Measurements from ENCODE around the gene CISTR.

DNA sequence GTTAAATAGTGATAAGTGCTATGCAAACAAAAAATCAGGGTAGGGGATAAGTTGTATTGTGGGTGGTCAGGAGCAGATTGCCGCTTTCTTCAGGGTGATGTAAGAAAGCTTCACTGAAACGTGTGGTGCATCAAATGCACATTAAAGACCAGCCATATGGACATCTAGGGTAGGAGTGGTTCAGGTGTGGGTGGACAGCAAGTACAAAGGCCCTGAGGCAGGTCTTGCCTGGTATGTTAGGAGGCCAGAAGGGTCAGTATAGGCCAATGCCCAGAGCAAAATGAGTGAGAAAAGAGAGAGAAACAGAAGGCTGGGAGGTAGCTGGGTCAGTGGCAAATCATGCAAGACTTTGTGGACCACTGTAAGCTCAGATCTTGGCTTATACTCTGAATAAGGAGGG is 25.6 kb upstream of the CISTR start:
- TF ChIP-seq, protein P1, sequence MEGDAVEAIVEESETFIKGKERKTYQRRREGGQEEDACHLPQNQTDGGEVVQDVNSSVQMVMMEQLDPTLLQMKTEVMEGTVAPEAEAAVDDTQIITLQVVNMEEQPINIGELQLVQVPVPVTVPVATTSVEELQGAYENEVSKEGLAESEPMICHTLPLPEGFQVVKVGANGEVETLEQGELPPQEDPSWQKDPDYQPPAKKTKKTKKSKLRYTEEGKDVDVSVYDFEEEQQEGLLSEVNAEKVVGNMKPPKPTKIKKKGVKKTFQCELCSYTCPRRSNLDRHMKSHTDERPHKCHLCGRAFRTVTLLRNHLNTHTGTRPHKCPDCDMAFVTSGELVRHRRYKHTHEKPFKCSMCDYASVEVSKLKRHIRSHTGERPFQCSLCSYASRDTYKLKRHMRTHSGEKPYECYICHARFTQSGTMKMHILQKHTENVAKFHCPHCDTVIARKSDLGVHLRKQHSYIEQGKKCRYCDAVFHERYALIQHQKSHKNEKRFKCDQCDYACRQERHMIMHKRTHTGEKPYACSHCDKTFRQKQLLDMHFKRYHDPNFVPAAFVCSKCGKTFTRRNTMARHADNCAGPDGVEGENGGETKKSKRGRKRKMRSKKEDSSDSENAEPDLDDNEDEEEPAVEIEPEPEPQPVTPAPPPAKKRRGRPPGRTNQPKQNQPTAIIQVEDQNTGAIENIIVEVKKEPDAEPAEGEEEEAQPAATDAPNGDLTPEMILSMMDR (IDR thresholded peaks at IDR 0.05; ENCODE audit: low read length), result no peak
- no peak for TF ChIP-seq EZH2 (IDR thresholded peaks at IDR 0.05; ENCODE audit: borderline replicate concordance, low read length)
